Measurements from ENCODE around the gene GRAP2.
A peak's percentile ranks its signal among the peaks of the same experiment; 100 is the strongest.

Gene GRAP2

DNA sequence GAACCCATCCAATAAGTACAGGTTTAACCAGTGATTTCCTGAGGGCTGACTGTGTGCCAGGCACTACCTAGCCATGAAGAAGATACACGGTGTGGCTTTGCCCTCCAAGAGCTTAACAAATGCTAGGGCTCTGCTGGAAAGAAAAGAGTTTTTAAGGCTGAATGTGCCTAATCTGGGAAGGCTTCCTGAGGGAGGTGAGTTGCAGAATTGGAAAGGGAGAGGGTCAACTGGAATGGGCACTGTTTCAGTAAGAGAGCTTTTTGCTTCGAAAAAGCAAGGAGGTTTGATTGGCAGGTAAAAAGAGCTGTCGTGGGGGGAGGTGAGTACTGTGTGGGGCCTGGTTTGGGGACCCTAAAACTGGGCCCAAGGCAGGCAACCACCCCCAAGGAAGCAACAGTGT is 96.5 kb downstream of the GRAP2 start:
- DNase-seq = no peak

DNA sequence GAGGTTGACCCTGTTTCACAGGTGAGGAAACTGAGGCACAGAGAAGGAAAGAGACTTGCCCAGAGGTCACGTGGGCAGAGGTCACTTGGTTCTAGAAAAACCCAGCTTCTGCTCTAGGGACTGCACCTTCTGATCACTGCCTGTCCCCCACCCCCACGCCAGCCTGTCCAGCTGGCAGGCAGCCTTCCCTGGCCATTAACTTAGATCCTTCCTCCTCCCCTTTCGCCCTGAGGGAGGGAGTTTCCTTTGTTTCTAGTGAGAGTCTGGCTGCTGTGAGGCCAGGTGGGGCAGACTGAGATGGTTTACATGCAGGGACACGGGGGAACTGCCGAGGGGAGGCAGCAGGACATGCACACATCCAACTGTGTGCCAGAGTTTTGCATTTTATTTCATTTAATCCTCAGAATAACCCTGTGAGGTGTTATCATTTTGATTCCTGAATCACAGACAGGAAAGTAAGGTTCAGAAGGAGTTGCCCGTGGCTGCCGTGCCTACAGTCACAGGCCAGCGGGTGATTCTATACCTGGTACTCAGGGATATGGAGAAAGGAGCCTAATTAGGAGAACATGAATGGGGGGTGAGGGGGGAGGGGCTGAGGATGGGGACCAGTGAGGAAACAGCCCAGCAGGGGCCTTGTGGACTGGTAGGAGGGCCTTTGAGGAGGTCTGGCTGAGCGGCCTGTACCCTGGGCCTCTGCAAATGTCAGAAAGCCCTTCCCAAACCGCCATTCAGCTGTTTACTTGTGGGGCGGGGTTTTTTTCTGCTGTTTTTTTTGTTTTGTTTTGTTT is 97.2 kb downstream of the GRAP2 start:
- DNase-seq = no peak

DNA sequence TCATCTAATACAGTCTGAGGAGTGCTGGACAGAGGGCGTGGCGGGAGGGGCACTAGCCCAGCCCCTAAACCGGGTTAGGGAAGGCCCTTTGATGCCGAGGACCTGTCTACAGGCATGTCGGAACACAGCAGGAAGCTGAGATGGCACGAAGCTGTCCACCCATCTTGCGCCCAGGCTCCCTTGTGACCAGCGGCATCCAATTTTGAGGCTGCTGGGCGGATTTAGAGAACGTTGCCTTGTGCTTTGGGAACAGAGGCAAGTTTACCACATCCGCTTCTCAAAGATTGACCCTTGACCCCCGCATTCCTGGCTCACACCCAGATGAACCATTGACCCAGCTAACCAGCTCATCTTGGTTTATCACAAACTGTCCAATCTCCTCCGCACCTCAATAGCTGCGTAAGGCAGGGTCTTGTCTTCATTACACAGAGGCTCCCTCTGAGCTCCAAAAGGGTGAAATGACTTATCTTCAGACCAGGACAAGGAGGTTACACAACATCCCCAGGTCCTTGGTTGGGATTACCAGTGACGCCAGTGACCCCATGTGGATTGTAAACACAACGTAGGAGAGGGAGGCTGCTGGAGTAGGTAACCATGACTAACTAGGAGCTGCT is 98.4 kb downstream of the GRAP2 start:
- no peak for DNase-seq

DNA sequence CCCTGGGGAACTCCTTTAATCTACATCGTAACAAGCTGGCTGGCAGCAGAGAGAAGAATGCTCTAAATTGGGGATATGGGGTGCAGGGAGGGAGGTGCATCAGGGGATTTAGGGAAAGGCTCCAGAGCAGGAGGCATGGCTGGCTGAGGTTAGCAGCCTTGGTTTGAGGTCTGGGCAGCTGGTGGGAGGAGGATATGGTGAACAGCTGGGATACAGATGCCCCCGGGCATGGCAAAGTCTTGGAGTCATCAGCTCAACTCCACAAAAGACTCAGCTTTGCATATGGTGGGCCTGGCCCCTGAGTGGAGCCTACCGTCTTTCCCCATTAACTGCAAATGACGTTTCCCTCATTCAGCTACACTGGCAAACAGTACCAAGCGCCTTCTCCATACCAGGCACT is 99.3 kb downstream of the GRAP2 start:
- DNase-seq = no peak

DNA sequence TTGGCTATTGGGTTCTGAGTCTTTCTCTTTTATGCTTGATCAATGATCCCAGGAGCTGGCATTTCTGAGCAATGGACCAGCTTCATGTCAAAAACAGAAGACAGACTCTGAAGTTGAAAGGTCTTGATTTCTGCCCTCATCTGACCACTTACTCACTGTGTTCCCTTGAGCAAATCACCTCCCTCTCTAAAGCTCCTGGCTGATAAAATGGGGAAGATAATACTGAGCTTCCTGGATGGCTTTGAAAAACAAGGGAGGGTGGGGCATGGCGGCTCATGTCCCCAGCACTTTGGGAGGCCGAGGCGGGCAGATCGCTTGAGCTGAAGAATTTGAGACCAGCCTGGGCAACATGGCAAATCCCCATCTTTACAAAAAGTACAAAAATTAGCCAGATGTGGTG is 100.2 kb downstream of the GRAP2 start:
- no peak for DNase-seq

DNA sequence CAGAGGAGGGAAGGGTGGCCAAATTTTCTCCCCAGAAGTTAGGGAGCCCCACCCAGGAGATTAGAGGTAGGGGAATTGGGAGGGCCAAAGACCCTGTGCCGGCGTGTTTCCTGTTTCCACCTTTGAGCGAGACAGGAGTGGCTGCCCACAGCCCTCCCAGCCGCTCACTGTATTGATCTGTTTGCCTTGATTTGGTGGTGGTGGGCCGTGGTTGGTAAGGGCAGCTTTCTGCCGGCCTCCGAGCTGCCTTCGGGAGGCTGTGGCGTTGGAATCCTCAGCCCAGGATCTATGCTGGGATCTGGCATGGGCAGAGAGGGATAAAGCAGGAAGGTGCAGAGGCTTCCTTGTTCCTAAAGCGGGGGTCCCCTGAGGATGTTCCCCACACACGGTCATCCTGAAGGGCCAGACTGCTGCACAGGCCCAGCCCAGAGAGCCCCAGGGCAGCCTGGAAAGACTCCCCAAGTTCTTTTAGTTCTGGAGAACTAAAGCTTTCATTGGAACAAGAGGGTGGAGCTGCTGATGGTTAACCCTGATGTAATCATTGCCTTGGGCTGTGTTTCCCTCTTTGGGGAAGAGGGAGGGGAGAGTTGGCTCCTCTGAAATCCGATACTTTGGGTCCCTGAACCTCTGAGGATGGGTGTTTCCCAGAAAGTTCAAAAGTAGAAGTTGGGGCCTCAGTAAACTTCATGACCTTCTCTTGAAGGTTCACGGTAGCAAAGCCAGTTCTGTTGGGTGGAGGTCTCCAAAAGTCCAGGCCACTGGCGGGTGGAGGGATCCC is 101.1 kb downstream of the GRAP2 start:
- no peak for DNase-seq

DNA sequence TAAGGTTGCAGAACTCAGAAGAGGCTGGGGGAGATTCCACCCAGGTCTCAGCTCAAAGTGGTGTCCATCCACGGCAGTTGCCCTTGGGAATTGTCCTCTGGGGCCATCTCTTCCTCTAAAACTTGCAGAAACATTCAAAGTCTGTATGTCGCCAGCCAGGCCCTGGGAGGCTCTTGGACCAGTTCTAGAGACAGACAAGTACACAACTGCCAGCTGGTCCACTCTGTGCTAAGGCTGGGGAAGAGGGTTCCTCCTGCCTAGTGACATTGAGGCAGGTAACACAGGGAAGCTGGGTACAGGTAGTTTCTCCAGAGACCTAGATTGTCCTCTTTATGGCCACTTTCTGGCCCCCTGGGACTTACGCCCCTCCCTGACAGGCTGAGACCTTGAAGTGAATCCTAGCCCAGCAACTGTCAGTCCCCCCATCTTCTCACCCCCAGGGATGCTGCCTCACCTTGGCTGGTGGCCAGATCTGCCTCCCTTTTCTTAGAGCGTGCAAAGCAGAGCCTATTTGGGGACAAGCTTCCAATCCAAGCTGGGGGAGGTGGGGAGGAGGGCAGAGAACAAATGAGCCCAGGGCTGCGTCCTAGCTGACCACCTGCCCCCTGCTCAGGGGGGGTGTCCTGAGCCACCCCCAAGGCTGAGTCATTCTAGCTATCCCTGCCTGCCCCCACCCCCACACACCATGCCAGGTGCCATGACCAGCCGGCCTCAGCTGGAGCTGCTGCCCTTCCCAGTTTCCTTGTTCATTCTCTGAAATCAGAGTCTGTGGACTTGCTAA is 102.2 kb downstream of the GRAP2 start:
- no peak for DNase-seq

DNA sequence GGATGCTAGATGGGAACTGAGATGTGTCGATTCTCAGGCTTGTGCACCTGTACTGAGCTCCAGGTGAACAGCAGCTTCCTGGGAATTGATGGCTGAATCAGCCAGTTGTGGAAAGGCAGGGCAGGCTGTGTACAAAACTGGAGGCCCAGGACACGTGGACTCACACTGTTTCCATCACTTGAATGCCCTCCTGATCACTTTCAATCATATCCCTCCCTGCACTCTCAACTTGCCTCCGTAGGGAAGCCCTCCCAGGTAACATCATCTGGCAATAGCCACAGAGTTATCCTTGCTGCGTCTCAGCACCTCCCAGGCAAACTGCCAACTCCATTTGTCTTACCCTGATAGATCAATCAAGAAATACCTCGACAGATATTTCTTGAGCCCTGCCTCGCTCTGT is 104.0 kb downstream of the GRAP2 start:
- no peak for DNase-seq

DNA sequence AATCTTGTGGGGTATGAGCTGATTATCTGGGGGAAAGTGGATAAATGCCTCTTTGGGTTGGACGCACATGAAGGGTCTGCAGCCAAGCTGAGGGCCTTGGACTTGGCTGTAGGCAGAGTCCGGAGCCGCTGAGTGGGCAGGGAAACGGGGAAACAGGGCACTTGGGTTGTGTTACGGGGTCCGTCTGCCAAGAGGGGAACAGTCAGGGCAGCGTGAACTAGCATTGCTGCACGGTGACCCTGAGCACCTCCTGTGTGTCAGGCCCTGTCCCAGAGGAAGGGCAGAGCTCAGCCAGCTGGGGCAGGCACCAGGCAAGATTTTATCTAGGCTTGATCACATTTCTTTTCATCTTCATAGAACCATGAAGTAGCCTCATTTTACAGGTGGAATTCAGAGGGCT is 105.8 kb downstream of the GRAP2 start:
- DNase-seq = no peak

DNA sequence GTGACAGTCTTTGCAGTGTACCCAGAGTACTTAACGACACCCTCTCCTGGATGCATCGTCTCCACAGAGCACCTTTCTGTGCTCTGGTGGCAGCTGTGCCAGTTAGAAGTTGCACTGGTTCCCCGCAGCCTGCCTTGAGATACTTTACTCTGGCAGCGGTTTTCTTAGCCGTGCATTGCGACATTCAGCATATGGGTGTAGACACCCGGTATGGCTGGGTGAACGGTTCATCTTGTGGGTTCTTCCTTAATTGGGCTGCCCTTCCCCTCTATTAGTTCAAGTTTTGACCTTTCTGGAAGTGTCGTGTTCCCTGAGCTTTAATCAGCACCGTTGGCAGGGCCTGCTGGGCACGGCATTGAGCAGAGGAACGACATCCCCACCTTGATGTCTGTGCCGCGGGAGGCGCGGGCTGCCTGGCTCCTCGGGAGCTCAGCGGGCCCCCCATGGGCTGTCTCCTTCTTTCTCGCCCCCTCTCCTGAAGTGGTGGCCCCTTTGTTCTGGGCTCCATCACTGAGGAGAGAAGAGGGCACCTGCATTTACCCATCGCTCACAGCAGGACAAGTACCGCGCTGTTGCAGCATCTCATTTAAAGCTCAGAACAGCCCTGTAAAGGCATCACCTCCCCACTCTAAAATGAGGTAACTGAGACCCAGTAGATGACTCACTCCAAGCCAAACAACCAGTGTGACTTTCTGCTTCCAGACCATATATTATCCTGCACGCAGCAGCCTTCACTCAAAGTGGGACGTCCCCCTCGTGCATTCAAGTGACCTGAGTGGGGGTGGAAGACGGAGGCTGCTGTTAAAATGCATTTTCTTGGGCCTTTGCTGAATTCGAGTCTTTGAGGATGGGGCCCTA is 107.2 kb downstream of the GRAP2 start:
- DNase-seq = peak in 1 of 2 donors; percentile 55

DNA sequence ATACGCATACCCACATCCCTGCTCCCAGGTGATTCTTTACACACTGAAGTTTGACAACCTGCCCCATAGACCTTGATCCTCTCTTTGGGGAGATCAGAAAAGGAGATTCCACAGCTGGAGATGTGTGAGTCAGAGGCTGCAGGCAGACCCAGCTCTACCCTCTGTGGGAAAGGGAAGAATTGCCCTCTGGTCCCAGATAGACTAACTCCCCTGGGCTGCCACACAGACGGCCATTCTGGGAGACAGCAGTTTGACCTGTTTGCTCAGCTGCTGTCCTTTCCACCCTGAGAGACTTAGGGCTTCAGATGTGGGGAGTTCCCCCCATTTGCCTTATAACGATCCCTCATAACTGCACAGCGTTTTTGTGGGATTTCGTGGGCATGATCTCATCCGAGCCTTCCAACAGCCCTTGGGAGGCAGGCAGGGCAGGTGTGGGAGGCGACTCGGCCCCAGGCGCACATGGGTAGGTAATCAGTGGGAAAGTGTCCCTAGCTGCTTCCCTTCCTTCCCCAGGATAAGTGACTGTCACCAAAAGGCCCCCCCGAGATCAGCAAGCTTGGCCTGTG is 107.9 kb downstream of the GRAP2 start:
- no peak for DNase-seq

DNA sequence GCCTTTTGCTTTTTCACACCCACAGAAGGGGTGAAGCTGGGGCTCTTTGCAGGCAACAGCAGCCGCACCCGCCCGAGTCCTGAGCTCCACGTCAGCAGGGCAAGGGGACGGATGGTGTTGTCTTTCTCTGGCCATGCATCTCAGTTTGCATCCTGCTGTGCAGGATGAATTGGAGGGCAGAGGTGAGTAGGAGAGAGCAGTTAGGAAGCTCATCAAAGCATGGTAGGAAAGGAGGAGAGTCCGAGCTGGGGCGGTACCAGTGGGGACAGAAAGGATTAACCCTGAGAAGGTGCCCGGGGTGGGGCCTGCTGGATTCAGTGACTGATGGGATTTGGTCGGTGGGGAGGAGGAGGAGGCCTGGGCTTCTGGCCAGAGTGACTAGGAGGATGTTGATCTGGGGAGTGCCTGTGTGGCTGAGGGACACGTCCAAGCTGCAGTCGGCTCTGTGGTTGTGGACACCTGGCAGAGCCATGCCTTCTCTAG is 108.4 kb downstream of the GRAP2 start:
- no peak for DNase-seq

DNA sequence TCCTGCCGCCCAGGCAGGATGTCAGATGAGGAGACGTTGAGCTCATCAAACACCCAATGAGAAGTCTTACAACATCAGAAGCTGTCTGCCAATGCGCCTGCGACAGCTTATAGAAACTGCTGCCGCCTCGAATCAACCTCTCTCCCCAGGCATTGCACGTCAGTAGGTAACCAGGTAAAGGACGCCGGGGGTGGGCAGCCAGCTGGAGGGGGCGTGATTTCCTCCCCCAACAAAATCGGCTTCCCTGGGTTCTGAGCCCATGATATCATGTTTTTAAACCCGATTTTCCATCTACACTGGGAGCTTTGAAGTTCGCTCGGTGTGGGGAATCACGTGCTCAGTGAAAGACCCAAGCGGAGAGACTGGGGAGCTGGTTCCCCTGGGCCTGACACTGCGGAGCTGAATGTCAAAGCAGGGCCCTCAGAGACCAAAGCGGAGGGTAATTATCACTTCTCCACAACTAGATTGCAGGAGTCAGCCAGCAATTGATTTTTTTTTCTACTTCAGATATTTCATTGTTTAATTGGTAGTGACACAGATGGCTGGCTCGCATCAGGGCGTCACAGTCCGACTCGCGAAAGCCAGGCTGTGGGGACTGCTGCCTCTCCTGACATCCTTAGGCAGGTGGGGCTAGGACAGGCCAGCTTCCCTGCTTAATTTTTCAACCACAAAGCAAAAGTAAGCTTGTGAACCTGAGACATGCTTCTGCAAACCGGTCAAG is 109.2 kb downstream of the GRAP2 start:
- DNase-seq = peak; percentile 17 to 41

DNA sequence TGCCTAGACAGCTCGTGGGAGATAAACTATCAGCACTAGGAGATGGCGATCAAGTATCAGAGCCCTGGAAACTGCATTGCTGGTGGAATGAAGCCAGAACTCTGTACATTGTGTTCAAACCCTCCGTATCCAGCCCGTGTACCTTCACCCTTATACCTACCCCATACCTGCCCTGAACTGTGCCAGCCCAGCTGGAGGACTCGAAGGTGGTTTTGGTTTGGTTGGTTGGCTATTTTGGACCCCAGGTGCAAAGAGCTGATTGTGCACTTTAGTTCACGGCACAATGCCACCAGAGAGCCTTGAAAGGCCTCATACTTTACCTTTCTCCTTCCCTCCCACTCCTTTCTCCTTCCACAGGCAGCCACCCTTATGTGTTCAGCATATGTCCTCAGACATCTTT is 109.9 kb downstream of the GRAP2 start:
- DNase-seq = no peak

DNA sequence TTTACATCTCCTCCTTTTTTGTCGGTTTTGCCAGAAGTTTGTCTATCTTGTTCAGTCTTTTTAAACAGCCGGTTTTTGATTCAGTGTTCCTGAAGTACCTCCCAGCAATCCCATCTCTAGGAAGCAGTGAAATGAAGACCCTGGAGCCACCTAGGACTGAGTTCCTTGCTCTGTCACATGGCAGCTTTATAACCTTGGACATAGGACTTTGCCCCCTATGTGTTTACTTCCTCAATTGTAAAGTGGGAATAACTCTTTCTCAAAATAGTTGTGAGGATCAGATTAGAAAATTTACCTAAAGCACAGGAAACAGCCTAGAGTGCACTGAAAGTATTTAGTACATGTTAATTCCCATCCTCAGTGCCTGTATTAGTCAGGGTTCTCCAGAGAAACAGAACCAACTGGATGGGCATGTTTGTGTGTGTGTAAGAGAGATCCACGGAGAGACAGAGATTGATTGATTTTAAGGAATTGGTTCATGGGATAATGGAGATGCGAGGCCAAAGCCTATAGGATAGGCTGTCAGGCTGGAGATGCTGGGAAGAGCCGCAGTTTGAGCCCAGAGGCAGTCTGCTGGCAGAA is 113.9 kb downstream of the GRAP2 start:
- no peak for DNase-seq

DNA sequence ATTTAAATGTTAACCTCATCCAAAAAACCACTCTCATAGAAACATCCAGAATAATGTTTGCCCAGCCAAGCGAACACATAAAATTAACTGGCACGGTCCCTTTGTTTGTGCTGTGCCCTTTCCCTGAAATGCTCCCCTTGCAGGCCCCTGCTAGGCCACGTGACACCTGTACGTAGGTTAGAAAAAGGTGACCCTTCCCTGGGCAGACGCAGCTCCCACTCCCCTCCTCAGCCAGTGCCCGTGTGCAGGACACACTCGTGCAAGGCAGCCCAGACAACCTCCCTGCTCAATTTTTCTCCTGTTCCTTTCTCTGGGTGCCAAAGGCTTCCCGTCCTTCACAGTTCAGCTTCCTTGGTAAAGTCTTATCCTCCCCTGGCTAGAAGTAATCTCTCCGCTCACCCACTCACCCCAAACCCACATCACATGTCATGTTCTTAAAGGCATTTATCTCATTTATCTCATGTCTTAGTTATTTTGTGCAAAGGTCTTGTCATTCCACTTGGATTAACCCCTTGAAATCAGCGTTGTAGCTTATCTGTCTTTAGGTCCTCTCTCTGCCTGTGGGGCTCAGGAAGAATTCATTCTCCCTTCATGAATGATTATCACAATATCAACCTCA is 114.6 kb downstream of the GRAP2 start:
- DNase-seq = no peak

DNA sequence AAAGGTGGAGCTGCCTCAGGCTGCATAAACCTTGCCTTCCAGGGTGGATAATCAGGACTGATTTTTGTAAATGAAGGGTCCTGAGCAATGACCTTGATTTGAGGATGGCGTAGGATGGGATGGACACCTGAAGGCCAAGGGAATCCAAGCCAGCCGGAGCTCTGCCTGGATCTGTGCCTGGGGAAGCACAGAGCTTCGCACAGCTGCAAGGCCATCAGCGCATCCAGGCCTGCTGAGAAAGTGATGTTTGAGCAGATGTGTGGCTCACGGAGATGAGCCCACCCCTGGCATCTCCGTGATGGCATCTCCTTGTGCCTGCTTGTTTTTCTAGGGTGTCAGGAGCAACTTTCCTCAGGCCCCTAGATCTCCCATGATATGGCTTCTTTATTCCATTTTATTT is 117.2 kb downstream of the GRAP2 start:
- no peak for DNase-seq

DNA sequence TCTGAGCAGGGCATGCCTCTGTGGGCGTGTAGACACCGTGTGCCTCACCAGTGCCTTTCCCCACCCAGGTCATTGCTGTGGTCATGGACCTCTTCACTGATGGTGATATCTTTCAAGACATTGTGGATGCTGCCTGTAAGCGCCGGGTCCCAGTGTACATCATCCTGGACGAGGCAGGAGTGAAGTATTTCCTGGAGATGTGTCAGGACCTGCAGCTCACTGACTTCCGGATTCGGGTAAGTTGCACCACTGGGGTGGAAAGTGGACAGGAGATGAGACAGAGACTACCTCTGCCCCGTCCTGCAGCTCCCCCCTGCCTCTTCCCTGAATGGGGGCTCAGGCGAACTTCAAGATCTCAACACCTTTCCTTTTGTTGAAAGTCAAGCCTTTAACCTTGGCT is 118.2 kb downstream of the GRAP2 start:
- DNase-seq = no peak

DNA sequence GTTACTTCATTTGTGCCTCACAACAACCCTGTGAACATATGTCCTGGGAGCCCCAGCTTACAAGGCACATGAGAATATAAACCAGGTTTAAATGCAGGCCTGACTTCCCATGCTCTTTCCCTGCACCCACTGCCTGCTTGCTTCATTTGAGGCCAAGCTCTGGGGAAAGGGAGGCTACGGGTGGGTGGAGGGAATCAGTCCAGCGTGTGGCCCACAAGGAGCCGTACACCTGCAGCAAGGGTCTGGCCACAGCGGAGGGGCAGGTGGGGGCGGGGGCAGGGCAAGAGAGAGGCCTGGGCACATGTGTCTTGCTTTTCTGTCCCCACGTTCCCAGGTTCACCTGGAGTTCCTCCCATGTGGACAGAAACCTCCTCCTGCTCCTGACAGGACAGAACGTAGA is 120.1 kb downstream of the GRAP2 start:
- DNase-seq = no peak

DNA sequence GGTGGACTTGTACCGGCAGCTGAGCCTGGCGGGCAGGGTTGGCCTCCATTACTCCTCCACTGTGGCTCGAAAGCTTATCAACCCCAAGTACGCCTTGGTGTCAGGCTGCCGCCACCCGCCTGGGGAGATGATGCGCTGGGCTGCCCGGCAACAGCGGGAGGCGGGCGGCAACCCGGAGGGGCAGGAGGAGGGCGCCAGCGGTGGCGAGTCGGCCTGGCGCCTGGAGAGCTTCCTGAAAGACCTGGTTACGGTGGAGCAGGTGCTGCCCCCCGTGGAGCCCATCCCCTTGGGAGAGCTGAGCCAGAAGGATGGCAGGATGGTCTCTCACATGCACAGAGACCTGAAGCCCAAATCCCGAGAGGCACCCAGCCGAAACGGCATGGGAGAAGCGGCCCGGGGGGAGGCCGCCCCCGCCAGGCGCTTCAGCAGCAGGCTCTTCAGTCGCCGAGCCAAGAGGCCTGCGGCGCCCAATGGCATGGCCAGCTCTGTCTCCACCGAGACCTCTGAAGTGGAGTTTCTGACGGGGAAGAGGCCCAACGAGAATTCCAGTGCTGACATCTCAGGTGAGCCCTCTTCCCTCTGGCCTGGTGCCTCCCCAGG is 120.6 kb downstream of the GRAP2 start:
- no peak for DNase-seq

Measured in CD4-positive, alpha-beta T cell treated with Interleukin-1 beta for 1 hour (primary cell).